HCT116 (cell line): ENCODE results near the gene TARBP2. TPM values are rescaled to one million over a fixed set of nuclear protein-coding genes. Genes with fewer than 3 reads are reported as not detected.

Source experiments
- ATAC-seq: fragments of 200-7000 bp; cut with Tn5 transposase; 2 replicates; pipeline ENCODE4 v1.9.1; 2020; ENCODE audit warnings: mild to moderate bottlenecking, moderate library complexity
- BruUV-seq: library from RNA; stranded (reverse); fragments of 400-500 nt; replicated peaks from 2 replicates; lab custom pipeline; 2021; lab: Mats Ljungman, UMichigan
- CTCF ChIA-PET: fragments of 300-600 bp; sonication (Branson Sonifier 250); formaldehyde crosslinking; loops from one replicate; lab custom pipeline; 2021; ENCODE audit warnings: antibody characterized with exemption; lab: Charles Lee
- POLR2A ChIA-PET: fragments of 300-600, 350-600 bp; sonication (Branson Sonifier 250); formaldehyde crosslinking; loops from one replicate; lab custom pipeline; 2021; ENCODE audit warnings: antibody characterized with exemption; lab: Charles Lee
- RAD21 ChIA-PET, 2 experiments: fragments of 300-600 bp; sonication (Branson Sonifier 250); formaldehyde crosslinking; loops; one replicate each; lab custom pipeline; 2023; ENCODE audit warnings: low total read pairs in 2 of 2; ENCODE audit not compliant: uncharacterized antibody in 2 of 2, unreplicated experiment in 2 of 2, low non-redundant PET in 1 of 2; lab: Charles Lee
- DNase-seq: peaks from one replicate; pipeline ENCODE4 v3.0.0-alpha.2; 2010; ENCODE audit warnings: low read depth, low spot score
- H2AFZ ChIP-seq: fragments of 200-600 bp; shearing (Covaris generic), sonication (generic); 2 replicates; pipeline ENCODE4 v1.6.1; 2017; ENCODE audit warnings: low read depth, mixed run types, mixed read lengths, antibody characterized with exemption, low read length; ENCODE audit not compliant: poor library complexity, severe bottlenecking
- H3K27ac ChIP-seq: 2 replicates; pipeline ENCODE4 v1.5.1; 2012; ENCODE audit warnings: low read depth, low read length
- H3K27me3 ChIP-seq: fragments of 200-600 bp; sonication (generic); 2 replicates; pipeline ENCODE4 v1.6.1; 2016; ENCODE audit warnings: mixed run types, low read length, mixed read lengths; ENCODE audit not compliant: insufficient read depth
- H3K36me3 ChIP-seq, 2 experiments: fragments of 200-500 bp in 1 of 2; fragments of 200-600 bp in 1 of 2; sonication (Bioruptor generic) in 1 of 2; sonication (generic) in 1 of 2; 2 replicates each; pipeline versions ENCODE4 v1.5.1 to v1.6.1; 2014 to 2016; ENCODE audit warnings: low read length in 2 of 2, inconsistent platforms in 1 of 2, mixed read lengths in 1 of 2, mixed run types in 1 of 2; ENCODE audit not compliant: insufficient read depth in 2 of 2, control insufficient read depth in 1 of 2
- H3K4me1 ChIP-seq, 2 experiments: fragments of 200-600 bp in 1 of 2; sonication (generic) in 1 of 2; 2 replicates each; pipeline versions ENCODE4 v1.5.1 to v1.6.1; 2012 to 2017; ENCODE audit warnings: low read length in 2 of 2, inconsistent platforms in 1 of 2, mild to moderate bottlenecking in 1 of 2, mixed read lengths in 1 of 2, mixed run types in 1 of 2, moderate library complexity in 1 of 2; ENCODE audit not compliant: insufficient read depth in 2 of 2, control insufficient read depth in 1 of 2
- H3K4me2 ChIP-seq: fragments of 200-600 bp; sonication (generic); 2 replicates; pipeline ENCODE4 v1.6.1; 2017; ENCODE audit warnings: mixed run types, low read length, mixed read lengths
- H3K4me3 ChIP-seq, 2 experiments: fragments of 200-600 bp in 1 of 2; sonication (generic) in 1 of 2; replicated peaks in 1 of 2; 2 replicates each; pipeline ENCODE4 v1.5.1; 2011 to 2016; ENCODE audit warnings: low read length in 2 of 2, control low read depth in 1 of 2, low read depth in 1 of 2, mild to moderate bottlenecking in 1 of 2, mixed read lengths in 1 of 2, mixed run types in 1 of 2
- H3K79me2 ChIP-seq: fragments of 200-600 bp; sonication (generic); 2 replicates; pipeline ENCODE4 v1.6.1; 2017; ENCODE audit warnings: mild to moderate bottlenecking, mixed run types, low read length, moderate library complexity, mixed read lengths; ENCODE audit not compliant: insufficient read depth
- H3K9ac ChIP-seq: fragments of 200-600 bp; sonication (generic); 2 replicates; pipeline ENCODE4 v1.6.1; 2016; ENCODE audit warnings: low read length, mixed read lengths
- H3K9me2 ChIP-seq: fragments of 200-600 bp; sonication (generic), shearing (Covaris generic); 2 replicates; pipeline ENCODE4 v1.6.1; 2017; ENCODE audit warnings: mixed run types, mild to moderate bottlenecking, moderate library complexity; ENCODE audit not compliant: insufficient read depth
- H3K9me3 ChIP-seq, 2 experiments: fragments of 200-500 bp in 1 of 2; fragments of 200-600 bp in 1 of 2; sonication (Bioruptor generic) in 1 of 2; sonication (generic) in 1 of 2; 2 replicates each; pipeline ENCODE4 v1.6.1; 2014 to 2017; ENCODE audit warnings: low read length in 2 of 2, mixed read lengths in 2 of 2, inconsistent platforms in 1 of 2, low read depth in 1 of 2, mild to moderate bottlenecking in 1 of 2, mixed run types in 1 of 2, moderate library complexity in 1 of 2; ENCODE audit not compliant: control insufficient read depth in 1 of 2, insufficient read depth in 1 of 2
- H4K20me1 ChIP-seq: fragments of 200-600 bp; sonication (generic), shearing (Covaris generic); 2 replicates; pipeline ENCODE4 v1.6.1; 2017; ENCODE audit warnings: mixed run types, mild to moderate bottlenecking, moderate library complexity; ENCODE audit not compliant: insufficient read depth
- CBX3 ChIP-seq: IDR thresholded peaks from 2 replicates; pipeline ENCODE4 v1.6.1; 2012; ENCODE audit warnings: low read depth
- EGR1 ChIP-seq: IDR thresholded peaks from 2 replicates; pipeline ENCODE4 v1.6.1; 2012; ENCODE audit warnings: low read depth
- EZH2 ChIP-seq: fragments of 200-600 bp; sonication (generic); IDR thresholded peaks from 2 replicates; pipeline ENCODE4 v1.6.1; 2017; ENCODE audit warnings: antibody characterized with exemption, mixed run types
- EZH2phosphoT487 ChIP-seq: fragments of 200-600 bp; IDR thresholded peaks from 2 replicates; pipeline ENCODE4 v1.6.1; 2018; ENCODE audit warnings: antibody characterized with exemption, borderline replicate concordance
- FOSL1 ChIP-seq: IDR thresholded peaks from 2 replicates; pipeline ENCODE4 v1.6.1; 2012; ENCODE audit warnings: low read depth
- POLR2A ChIP-seq: IDR thresholded peaks from 2 replicates; pipeline ENCODE4 v1.7.0; 2011; ENCODE audit warnings: borderline replicate concordance; ENCODE audit not compliant: insufficient read depth, insufficient read length; ENCODE audit errors: extremely low read depth
- RAD21 ChIP-seq: IDR thresholded peaks from 2 replicates; pipeline ENCODE4 v1.6.1; 2012; ENCODE audit warnings: low read depth, mild to moderate bottlenecking
- SIN3A ChIP-seq: IDR thresholded peaks from 2 replicates; pipeline ENCODE4 v1.6.1; 2012; ENCODE audit warnings: low read depth
- SP1 ChIP-seq: IDR thresholded peaks from 2 replicates; pipeline ENCODE4 v1.6.1; 2012; ENCODE audit warnings: low read depth
- TCF7L2 ChIP-seq: IDR thresholded peaks from 2 replicates; pipeline ENCODE4 v1.7.0; 2011; ENCODE audit warnings: borderline replicate concordance, inconsistent platforms; ENCODE audit not compliant: insufficient read depth, insufficient read length; ENCODE audit errors: extremely low read depth
- ZNF274 ChIP-seq: fragments of 200-500 bp; sonication (Bioruptor generic); IDR thresholded peaks from 2 replicates; pipeline ENCODE4 v1.6.1; 2014; ENCODE audit warnings: mild to moderate bottlenecking, low read depth, low read length, inconsistent platforms
- intact Hi-C: fragments of 100-400 bp; cut with micrococcal nuclease; formaldehyde crosslinking; loops from 2 replicates; pipeline ENCODE4 v1.10.0; 2022
- total RNA-seq: library from RNA; stranded (reverse); gene quantifications from one replicate; pipeline ENCODE4 v1.2.1, GENCODE V29; 2021; ENCODE audit not compliant: unreplicated experiment
- TF ChIP-seq, protein P1 (sequence below): IDR thresholded peaks from 2 replicates; pipeline ENCODE4 v1.6.1; 2012; ENCODE audit warnings: low read depth
- TF ChIP-seq, protein P2 (sequence below), 3 experiments: fragments of 200-600 bp in 1 of 3; sonication (generic) in 1 of 3; IDR thresholded peaks in 2 of 3; conservative IDR thresholded peaks in 1 of 3; 2 replicates each; pipeline ENCODE4 v1.5.1; 2012 to 2017; ENCODE audit warnings: low read depth in 2 of 3, low read length in 2 of 3, antibody characterized with exemption in 1 of 3, borderline replicate concordance in 1 of 3, control low read depth in 1 of 3, mild to moderate bottlenecking in 1 of 3, mixed read lengths in 1 of 3, mixed run types in 1 of 3, moderate library complexity in 1 of 3; ENCODE audit not compliant: insufficient read depth in 1 of 3
- TF ChIP-seq, protein P3 (sequence below): IDR thresholded peaks from 2 replicates; pipeline ENCODE4 v1.6.1; 2012
- TF ChIP-seq, protein P4 (sequence below): IDR thresholded peaks from 2 replicates; pipeline ENCODE4 v1.6.1; 2012
- TF ChIP-seq, protein P5 (sequence below): IDR thresholded peaks from 2 replicates; pipeline ENCODE4 v1.6.1; 2011; ENCODE audit warnings: mild to moderate bottlenecking, low read length, moderate library complexity; ENCODE audit not compliant: insufficient replicate concordance; ENCODE audit errors: extremely low read depth

The TARBP2 gene
- total RNA-seq, 1 experiment from 2014 or later, result 40.1 TPM

DNA sequence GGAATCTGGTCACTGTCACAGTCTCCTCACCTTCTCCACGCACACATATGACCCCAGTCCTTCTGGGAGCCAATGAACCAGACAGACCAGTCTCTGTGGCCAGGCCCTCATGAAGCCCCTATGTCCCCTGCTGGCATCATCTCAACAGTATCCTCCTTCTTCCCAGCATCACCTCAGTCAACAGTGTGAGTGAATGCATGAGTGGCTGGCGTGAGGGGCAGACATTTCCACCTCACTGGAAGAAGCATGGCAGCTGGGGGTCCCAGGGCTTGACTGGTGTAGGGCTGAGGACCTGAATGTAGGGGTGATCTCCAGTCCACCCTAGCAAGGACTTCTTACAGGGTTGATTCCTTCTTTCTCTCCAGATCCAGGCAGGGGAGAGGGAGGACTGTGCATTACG, 3.6 kb upstream of the TARBP2 start:
- DNase-seq, result no peak
- Histone ChIP-seq H3K4me3 (no peak overlapping the region), H3K27me3 (no peaks in the 10 kb centered on the region), H3K79me2 (peaks cover 10% of the 10 kb centered on the region), H4K20me1 (no peaks in the 10 kb centered on the region), H3K36me3 (no peaks in the 10 kb centered on the region), H3K4me2 (no peak overlapping the region), H3K9me2 (no peaks in the 10 kb centered on the region), H3K4me1 (peaks cover 19 to 56% of the 10 kb centered on the region in 2 experiments), H2AFZ (no peak overlapping the region), H3K27ac (no peak overlapping the region), H3K9ac (no peak overlapping the region), H3K9me3 (no peaks in the 10 kb centered on the region)
- BruUV-seq, result no TSS peak
- intact Hi-C loops, result no loop called here
- CTCF ChIA-PET, result no interaction called here
- RAD21 ChIA-PET, result no interaction called here
- TF ChIP-seq RAD21, result no peak
- TF ChIP-seq ZNF274, result no peak
- TF ChIP-seq, protein P1, sequence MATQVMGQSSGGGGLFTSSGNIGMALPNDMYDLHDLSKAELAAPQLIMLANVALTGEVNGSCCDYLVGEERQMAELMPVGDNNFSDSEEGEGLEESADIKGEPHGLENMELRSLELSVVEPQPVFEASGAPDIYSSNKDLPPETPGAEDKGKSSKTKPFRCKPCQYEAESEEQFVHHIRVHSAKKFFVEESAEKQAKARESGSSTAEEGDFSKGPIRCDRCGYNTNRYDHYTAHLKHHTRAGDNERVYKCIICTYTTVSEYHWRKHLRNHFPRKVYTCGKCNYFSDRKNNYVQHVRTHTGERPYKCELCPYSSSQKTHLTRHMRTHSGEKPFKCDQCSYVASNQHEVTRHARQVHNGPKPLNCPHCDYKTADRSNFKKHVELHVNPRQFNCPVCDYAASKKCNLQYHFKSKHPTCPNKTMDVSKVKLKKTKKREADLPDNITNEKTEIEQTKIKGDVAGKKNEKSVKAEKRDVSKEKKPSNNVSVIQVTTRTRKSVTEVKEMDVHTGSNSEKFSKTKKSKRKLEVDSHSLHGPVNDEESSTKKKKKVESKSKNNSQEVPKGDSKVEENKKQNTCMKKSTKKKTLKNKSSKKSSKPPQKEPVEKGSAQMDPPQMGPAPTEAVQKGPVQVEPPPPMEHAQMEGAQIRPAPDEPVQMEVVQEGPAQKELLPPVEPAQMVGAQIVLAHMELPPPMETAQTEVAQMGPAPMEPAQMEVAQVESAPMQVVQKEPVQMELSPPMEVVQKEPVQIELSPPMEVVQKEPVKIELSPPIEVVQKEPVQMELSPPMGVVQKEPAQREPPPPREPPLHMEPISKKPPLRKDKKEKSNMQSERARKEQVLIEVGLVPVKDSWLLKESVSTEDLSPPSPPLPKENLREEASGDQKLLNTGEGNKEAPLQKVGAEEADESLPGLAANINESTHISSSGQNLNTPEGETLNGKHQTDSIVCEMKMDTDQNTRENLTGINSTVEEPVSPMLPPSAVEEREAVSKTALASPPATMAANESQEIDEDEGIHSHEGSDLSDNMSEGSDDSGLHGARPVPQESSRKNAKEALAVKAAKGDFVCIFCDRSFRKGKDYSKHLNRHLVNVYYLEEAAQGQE, result no peak
- TF ChIP-seq, protein P2, sequence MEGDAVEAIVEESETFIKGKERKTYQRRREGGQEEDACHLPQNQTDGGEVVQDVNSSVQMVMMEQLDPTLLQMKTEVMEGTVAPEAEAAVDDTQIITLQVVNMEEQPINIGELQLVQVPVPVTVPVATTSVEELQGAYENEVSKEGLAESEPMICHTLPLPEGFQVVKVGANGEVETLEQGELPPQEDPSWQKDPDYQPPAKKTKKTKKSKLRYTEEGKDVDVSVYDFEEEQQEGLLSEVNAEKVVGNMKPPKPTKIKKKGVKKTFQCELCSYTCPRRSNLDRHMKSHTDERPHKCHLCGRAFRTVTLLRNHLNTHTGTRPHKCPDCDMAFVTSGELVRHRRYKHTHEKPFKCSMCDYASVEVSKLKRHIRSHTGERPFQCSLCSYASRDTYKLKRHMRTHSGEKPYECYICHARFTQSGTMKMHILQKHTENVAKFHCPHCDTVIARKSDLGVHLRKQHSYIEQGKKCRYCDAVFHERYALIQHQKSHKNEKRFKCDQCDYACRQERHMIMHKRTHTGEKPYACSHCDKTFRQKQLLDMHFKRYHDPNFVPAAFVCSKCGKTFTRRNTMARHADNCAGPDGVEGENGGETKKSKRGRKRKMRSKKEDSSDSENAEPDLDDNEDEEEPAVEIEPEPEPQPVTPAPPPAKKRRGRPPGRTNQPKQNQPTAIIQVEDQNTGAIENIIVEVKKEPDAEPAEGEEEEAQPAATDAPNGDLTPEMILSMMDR (IDR thresholded peaks at IDR 0.05 in 2 of 3, conservative IDR thresholded peaks at IDR 0.05 in 1 of 3; ENCODE audit: borderline replicate concordance in 1 of 3, insufficient read depth in 1 of 3, low read depth in 2 of 3, low read length in 2 of 3), result no peak
- TF ChIP-seq EZH2, result no peak
- no peak for TF ChIP-seq EZH2phosphoT487
- TF ChIP-seq, protein P3, sequence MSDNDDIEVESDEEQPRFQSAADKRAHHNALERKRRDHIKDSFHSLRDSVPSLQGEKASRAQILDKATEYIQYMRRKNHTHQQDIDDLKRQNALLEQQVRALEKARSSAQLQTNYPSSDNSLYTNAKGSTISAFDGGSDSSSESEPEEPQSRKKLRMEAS, result no peak
- TF ChIP-seq CBX3, result no peak
- no peak for TF ChIP-seq FOSL1
- TF ChIP-seq SIN3A, result no peak
- TF ChIP-seq, protein P4, sequence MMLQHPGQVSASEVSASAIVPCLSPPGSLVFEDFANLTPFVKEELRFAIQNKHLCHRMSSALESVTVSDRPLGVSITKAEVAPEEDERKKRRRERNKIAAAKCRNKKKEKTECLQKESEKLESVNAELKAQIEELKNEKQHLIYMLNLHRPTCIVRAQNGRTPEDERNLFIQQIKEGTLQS, result no peak
- no peak for TF ChIP-seq POLR2A
- TF ChIP-seq, protein P5, sequence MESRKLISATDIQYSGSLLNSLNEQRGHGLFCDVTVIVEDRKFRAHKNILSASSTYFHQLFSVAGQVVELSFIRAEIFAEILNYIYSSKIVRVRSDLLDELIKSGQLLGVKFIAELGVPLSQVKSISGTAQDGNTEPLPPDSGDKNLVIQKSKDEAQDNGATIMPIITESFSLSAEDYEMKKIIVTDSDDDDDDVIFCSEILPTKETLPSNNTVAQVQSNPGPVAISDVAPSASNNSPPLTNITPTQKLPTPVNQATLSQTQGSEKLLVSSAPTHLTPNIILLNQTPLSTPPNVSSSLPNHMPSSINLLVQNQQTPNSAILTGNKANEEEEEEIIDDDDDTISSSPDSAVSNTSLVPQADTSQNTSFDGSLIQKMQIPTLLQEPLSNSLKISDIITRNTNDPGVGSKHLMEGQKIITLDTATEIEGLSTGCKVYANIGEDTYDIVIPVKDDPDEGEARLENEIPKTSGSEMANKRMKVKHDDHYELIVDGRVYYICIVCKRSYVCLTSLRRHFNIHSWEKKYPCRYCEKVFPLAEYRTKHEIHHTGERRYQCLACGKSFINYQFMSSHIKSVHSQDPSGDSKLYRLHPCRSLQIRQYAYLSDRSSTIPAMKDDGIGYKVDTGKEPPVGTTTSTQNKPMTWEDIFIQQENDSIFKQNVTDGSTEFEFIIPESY, result no peak
- TF ChIP-seq EGR1, result no peak
- TF ChIP-seq TCF7L2, result no peak
- no peak for TF ChIP-seq SP1
- ATAC-seq, result no peak
- POLR2A ChIA-PET, result interaction anchor here (0.8 kb wide), 1 partner anchor 176 kb away, joined by 3 read pairs; the partner anchor contains the start of gene AAAS
